GM12878 (cell line): ENCODE data around the gene ZBTB33. TPM values are rescaled to one million over a fixed set of nuclear protein-coding genes. Genes with fewer than 3 reads are reported as not detected.

Experiments
- ATAC-seq: fragments of 200-7000 bp; cut with Tn5 transposase; 3 replicates; pipeline ENCODE4 v1.9.1; 2020; ENCODE audit warnings: mild to moderate bottlenecking, moderate library complexity
- BruUV-seq: library from RNA; stranded (reverse); fragments of 400-500 nt; replicated peaks from 2 replicates; lab custom pipeline; 2021; lab: Mats Ljungman, UMichigan
- CTCF ChIA-PET: fragments of 300-600 bp; sonication (Branson Sonifier 250); formaldehyde crosslinking; extraction: SDS; loops from one replicate; lab custom pipeline; 2021; ENCODE audit warnings: inconsistent platforms; lab: Yijun Ruan, JAX
- POLR2A ChIA-PET: fragments of 350-600 bp; formaldehyde crosslinking; extraction: SDS; loops from one replicate; lab custom pipeline; 2021; ENCODE audit warnings: inconsistent platforms; lab: Charles Lee
- RAD21 ChIA-PET: fragments of 300-600 bp; sonication (Branson Sonifier 250); formaldehyde crosslinking; loops from one replicate; lab custom pipeline; 2023; ENCODE audit warnings: antibody characterized with exemption; ENCODE audit not compliant: unreplicated experiment; lab: Charles Lee
- SMC1A ChIA-PET: fragments of 300-600 bp; sonication (Branson Sonifier 250); formaldehyde crosslinking; loops from one replicate; lab custom pipeline; 2023; ENCODE audit not compliant: unreplicated experiment, uncharacterized antibody; lab: Charles Lee
- DNase-seq: peaks from one replicate; pipeline ENCODE4 v3.0.0-alpha.2; 2011; ENCODE audit warnings: low read depth, low spot score
- FAIRE-seq: peaks from 3 replicates; lab custom pipeline; 2011; peaks lifted over from hg19 to GRCh38; lab: Jason Lieb, UNC
- H2AFZ ChIP-seq: 2 replicates; pipeline ENCODE4 v1.6.0; 2011; ENCODE audit warnings: low read depth, low read length, control low read depth; ENCODE audit not compliant: control insufficient read depth
- H3K27ac ChIP-seq: 2 replicates; pipeline ENCODE4 v1.5.1; 2011; ENCODE audit warnings: control low read depth; ENCODE audit not compliant: control insufficient read depth, insufficient read depth
- H3K27me3 ChIP-seq, 2 experiments: replicated peaks in 1 of 2; 2 replicates each; pipeline versions ENCODE4 v1.6.0 to v1.6.1; 2011; ENCODE audit warnings: low read length in 1 of 2; ENCODE audit not compliant: control insufficient read depth in 2 of 2, insufficient read depth in 2 of 2
- H3K36me3 ChIP-seq, 2 experiments: 2 replicates each; pipeline ENCODE4 v1.5.1; 2011; ENCODE audit warnings: low read length in 1 of 2; ENCODE audit not compliant: control insufficient read depth in 2 of 2, insufficient read depth in 2 of 2
- H3K4me1 ChIP-seq: 2 replicates; pipeline ENCODE4 v1.6.1; 2011; ENCODE audit warnings: mild to moderate bottlenecking, low read length, moderate library complexity, mixed read lengths; ENCODE audit not compliant: control insufficient read depth, insufficient read depth
- H3K4me2 ChIP-seq: 2 replicates; pipeline ENCODE4 v1.6.0; 2011; ENCODE audit warnings: control low read depth; ENCODE audit not compliant: control insufficient read depth, insufficient read depth
- H3K4me3 ChIP-seq: fragments of 200-600 bp; sonication (generic); 2 replicates; pipeline ENCODE4 v1.5.1; 2016
- H3K79me2 ChIP-seq: 2 replicates; pipeline ENCODE4 v1.6.0; 2011; ENCODE audit warnings: low read length; ENCODE audit not compliant: control insufficient read depth, insufficient read depth
- H3K9ac ChIP-seq: 2 replicates; pipeline ENCODE4 v1.8.0; 2011; ENCODE audit warnings: low read length, control low read depth, mixed read lengths; ENCODE audit not compliant: control insufficient read depth, insufficient read depth
- H3K9me3 ChIP-seq: replicated peaks from 3 replicates; pipeline ENCODE4 v1.5.1; 2011; ENCODE audit warnings: mild to moderate bottlenecking, low read length; ENCODE audit not compliant: control insufficient read depth, insufficient read depth
- H4K20me1 ChIP-seq: 2 replicates; pipeline ENCODE4 v1.6.0; 2011; ENCODE audit not compliant: control insufficient read depth, insufficient read depth
- BHLHE40 ChIP-seq, 2 experiments: fragments of 450-650 bp in 1 of 2; IDR thresholded peaks; 2 replicates each; pipeline ENCODE4 v1.6.1; 2011 to 2017; ENCODE audit warnings: low read depth in 2 of 2, borderline replicate concordance in 1 of 2, improper control_type of control experiment in 1 of 2, low read length in 1 of 2, mild to moderate bottlenecking in 1 of 2
- CBX5 ChIP-seq: sonication (generic); IDR thresholded peaks from 2 replicates; pipeline ENCODE4 v1.6.1; 2016; ENCODE audit warnings: low read depth, moderate library complexity, mild to moderate bottlenecking, inconsistent platforms
- EP300 ChIP-seq, 2 experiments: fragments of 150-350 bp in 1 of 2; IDR thresholded peaks; 2 replicates each; pipeline ENCODE4 v1.6.1; 2011 to 2012; ENCODE audit warnings: low read depth in 2 of 2, low read length in 2 of 2, borderline replicate concordance in 1 of 2, improper control_type of control experiment in 1 of 2, inconsistent platforms in 1 of 2; ENCODE audit not compliant: control insufficient read depth in 1 of 2
- IKZF2 ChIP-seq, 2 experiments: fragments of 450-650 bp; IDR thresholded peaks; 2 replicates each; pipeline ENCODE4 v1.6.1; 2017; ENCODE audit warnings: mild to moderate bottlenecking in 2 of 2, moderate library complexity in 2 of 2
- IRF4 ChIP-seq: IDR thresholded peaks from 2 replicates; pipeline ENCODE4 v1.6.1; 2011; ENCODE audit warnings: low read depth, low read length
- KDM1A ChIP-seq: fragments of 200-600 bp; sonication (generic); IDR thresholded peaks from 2 replicates; pipeline ENCODE4 v1.6.1; 2016; ENCODE audit warnings: borderline replicate concordance
- MYB ChIP-seq: fragments of 150-350 bp; IDR thresholded peaks from 2 replicates; pipeline ENCODE4 v1.6.1; 2014; ENCODE audit warnings: mild to moderate bottlenecking, low read depth, low read length, borderline replicate concordance
- NFYA ChIP-seq: IDR thresholded peaks from 2 replicates; pipeline ENCODE4 v1.6.1; 2011; ENCODE audit warnings: low read depth, mild to moderate bottlenecking, low read length, improper control_type of control experiment, borderline replicate concordance
- NFYB ChIP-seq: IDR thresholded peaks from 2 replicates; pipeline ENCODE4 v1.6.1; 2011; ENCODE audit warnings: low read depth, mild to moderate bottlenecking, low read length, improper control_type of control experiment, moderate library complexity; ENCODE audit not compliant: insufficient read depth
- PAX5 ChIP-seq: IDR thresholded peaks from 2 replicates; pipeline ENCODE4 v1.6.1; 2011; ENCODE audit warnings: low read depth, low read length, borderline replicate concordance
- SIN3A ChIP-seq: IDR thresholded peaks from 2 replicates; pipeline ENCODE4 v1.6.1; 2012; ENCODE audit warnings: low read depth, low read length, improper control_type of control experiment
- SMARCA5 ChIP-seq: fragments of 450-650 bp; IDR thresholded peaks from 2 replicates; pipeline ENCODE4 v1.6.1; 2017; ENCODE audit warnings: mild to moderate bottlenecking
- SP1 ChIP-seq: IDR thresholded peaks from one replicate; pipeline ENCODE4 v1.6.1; 2011; ENCODE audit warnings: low read depth, low read length
- SUPT20H ChIP-seq: IDR thresholded peaks from 2 replicates; pipeline ENCODE4 v1.6.1; 2011; ENCODE audit warnings: low read depth, mild to moderate bottlenecking, low read length, moderate library complexity, borderline replicate concordance; ENCODE audit not compliant: control insufficient read depth
- WGBS: methylation state at CpG from one replicate; pipeline ENCODE4 v1.1.6; 2016; ENCODE audit warnings: low lambda C conversion rate; ENCODE audit not compliant: insufficient replicate concordance, insufficient coverage; ENCODE audit errors: missing lambda C conversion rate; 5-methylcytosine and 5-hydroxymethylcytosine counted together
- in situ Hi-C: fragments of 300-500 bp; cut with MboI; formaldehyde crosslinking; loops from 9 replicates; pipeline ENCODE4 v1.14.3; 2018; ENCODE audit warnings: mixed read lengths
- intact Hi-C: fragments of 100-400 bp; cut with micrococcal nuclease; formaldehyde crosslinking; loops from one replicate; pipeline ENCODE4 v1.14.2; 2022; ENCODE audit not compliant: unreplicated experiment
- polyA plus RNA-seq, 11 experiments: library from polyadenylated mRNA; depleted of rRNA in 4 of 11; unstranded in 6 of 11; stranded (reverse) in 5 of 11; fragments of >200 nt; fragmentation: Nextera tagmentation in 4 of 11; fragmentation: Illumina TruSeq in 1 of 11; extraction: Ambion mirVana in 4 of 11; extraction: Trizol in 1 of 11; gene quantifications; 1 replicate in 1 of 11; 2 replicates in 10 of 11; pipeline versions ENCODE4 v1.2.1 to v1.2.3, GENCODE V29; 2011 to 2016; ENCODE audit warnings: inconsistent platforms in 2 of 11, missing spikeins in 2 of 11, low read depth in 1 of 11
- total RNA-seq, 4 experiments: library from RNA; depleted of rRNA in 3 of 4; stranded (reverse); fragments of >200 nt in 3 of 4; fragmentation: Illumina TruSeq in 1 of 4; extraction: Trizol in 1 of 4; gene quantifications; 2 replicates each; pipeline versions ENCODE4 v1.2.1 to v1.2.3, GENCODE V29; 2013 to 2021
- TF ChIP-seq, protein P1 (sequence below): fragments of 450-650 bp; IDR thresholded peaks from 2 replicates; pipeline ENCODE4 v1.6.1; 2016; ENCODE audit warnings: mild to moderate bottlenecking, moderate library complexity, borderline replicate concordance
- TF ChIP-seq, protein P2 (sequence below): IDR thresholded peaks from 2 replicates; pipeline ENCODE4 v1.6.1; 2012; ENCODE audit warnings: low read depth, low read length, improper control_type of control experiment
- TF ChIP-seq, protein P3 (sequence below): fragments of 150-350 bp; IDR thresholded peaks from 2 replicates; pipeline ENCODE4 v1.6.1; 2014; ENCODE audit warnings: mild to moderate bottlenecking, low read depth, low read length

The ZBTB33 gene
- total and polyA plus RNA-seq, 10 of the 15 experiments (the other 5 are each of a cell fraction or from before 2014, with no cell fraction given) = 5.2 to 26.3 (median 18.3) TPM

DNA sequence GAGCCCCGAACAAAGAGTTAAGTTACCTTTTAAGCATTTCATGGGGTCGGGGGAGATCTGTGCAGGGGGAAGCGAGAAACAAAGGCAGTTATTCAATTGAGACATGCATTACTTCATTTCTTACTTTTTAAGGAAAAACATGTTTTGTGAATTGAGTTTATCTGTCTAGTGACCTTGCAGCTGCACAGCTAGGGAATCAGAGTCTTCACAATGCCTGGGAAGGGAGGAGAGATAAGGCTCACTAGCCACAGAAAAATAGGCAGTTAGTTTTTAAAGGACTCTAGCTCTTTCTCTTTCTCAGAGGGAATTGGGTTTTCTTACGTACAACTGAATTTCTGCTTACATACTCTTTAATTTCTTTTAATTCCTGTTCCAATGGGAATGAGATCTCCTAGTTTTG lies 26.2 kb upstream of the ZBTB33 start:
- in situ Hi-C loops = loop anchor here (25.0 kb wide), 1 partner anchor 112 kb away; the partner anchor contains the start of gene RHOXF1
- TF ChIP-seq SUPT20H (no peak), BHLHE40 (IDR thresholded peaks at IDR 0.05; ENCODE audit: borderline replicate concordance in 1 of 2, low read depth in 2 of 2, low read length in 1 of 2) (no peak), MYB (no peak), SP1 (no peak), SMARCA5 (no peak), IKZF2 (IDR thresholded peaks at IDR 0.05) (no peak), IRF4 (no peak), EP300 (IDR thresholded peaks at IDR 0.05; ENCODE audit: borderline replicate concordance in 1 of 2, control insufficient read depth in 1 of 2, low read depth in 2 of 2, low read length in 2 of 2) (no peak), CBX5 (no peak), NFYB (no peak), NFYA (no peak), PAX5 (no peak), KDM1A (no peak), SIN3A (no peak)
- TF ChIP-seq, protein P1, sequence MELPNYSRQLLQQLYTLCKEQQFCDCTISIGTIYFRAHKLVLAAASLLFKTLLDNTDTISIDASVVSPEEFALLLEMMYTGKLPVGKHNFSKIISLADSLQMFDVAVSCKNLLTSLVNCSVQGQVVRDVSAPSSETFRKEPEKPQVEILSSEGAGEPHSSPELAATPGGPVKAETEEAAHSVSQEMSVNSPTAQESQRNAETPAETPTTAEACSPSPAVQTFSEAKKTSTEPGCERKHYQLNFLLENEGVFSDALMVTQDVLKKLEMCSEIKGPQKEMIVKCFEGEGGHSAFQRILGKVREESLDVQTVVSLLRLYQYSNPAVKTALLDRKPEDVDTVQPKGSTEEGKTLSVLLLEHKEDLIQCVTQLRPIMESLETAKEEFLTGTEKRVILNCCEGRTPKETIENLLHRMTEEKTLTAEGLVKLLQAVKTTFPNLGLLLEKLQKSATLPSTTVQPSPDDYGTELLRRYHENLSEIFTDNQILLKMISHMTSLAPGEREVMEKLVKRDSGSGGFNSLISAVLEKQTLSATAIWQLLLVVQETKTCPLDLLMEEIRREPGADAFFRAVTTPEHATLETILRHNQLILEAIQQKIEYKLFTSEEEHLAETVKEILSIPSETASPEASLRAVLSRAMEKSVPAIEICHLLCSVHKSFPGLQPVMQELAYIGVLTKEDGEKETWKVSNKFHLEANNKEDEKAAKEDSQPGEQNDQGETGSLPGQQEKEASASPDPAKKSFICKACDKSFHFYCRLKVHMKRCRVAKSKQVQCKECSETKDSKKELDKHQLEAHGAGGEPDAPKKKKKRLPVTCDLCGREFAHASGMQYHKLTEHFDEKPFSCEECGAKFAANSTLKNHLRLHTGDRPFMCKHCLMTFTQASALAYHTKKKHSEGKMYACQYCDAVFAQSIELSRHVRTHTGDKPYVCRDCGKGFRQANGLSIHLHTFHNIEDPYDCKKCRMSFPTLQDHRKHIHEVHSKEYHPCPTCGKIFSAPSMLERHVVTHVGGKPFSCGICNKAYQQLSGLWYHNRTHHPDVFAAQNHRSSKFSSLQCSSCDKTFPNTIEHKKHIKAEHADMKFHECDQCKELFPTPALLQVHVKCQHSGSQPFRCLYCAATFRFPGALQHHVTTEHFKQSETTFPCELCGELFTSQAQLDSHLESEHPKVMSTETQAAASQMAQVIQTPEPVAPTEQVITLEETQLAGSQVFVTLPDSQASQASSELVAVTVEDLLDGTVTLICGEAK = no peak
- TF ChIP-seq, protein P2, sequence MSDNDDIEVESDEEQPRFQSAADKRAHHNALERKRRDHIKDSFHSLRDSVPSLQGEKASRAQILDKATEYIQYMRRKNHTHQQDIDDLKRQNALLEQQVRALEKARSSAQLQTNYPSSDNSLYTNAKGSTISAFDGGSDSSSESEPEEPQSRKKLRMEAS = no peak
- TF ChIP-seq, protein P3, sequence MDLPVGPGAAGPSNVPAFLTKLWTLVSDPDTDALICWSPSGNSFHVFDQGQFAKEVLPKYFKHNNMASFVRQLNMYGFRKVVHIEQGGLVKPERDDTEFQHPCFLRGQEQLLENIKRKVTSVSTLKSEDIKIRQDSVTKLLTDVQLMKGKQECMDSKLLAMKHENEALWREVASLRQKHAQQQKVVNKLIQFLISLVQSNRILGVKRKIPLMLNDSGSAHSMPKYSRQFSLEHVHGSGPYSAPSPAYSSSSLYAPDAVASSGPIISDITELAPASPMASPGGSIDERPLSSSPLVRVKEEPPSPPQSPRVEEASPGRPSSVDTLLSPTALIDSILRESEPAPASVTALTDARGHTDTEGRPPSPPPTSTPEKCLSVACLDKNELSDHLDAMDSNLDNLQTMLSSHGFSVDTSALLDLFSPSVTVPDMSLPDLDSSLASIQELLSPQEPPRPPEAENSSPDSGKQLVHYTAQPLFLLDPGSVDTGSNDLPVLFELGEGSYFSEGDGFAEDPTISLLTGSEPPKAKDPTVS = no peak
- DNase-seq (no peak), FAIRE-seq (no peak), ATAC-seq (no peak)
- no peak overlapping the region for H3K4me3 ChIP-seq
- no peaks in the 10 kb centered on the region for H3K9me3 ChIP-seq
- no peaks in the 10 kb centered on the region for H3K36me3 ChIP-seq
- no peaks in the 10 kb centered on the region for H3K27me3 ChIP-seq
- POLR2A ChIA-PET = no interaction called here
- intact Hi-C loops = no loop called here
- CTCF ChIA-PET = interaction anchor here (1.4 kb wide), 1 partner anchor 12 kb away, joined by 7 read pairs; no protein-coding TSS in a partner anchor
- SMC1A ChIA-PET = interaction anchor here (2.2 kb wide), 1 partner anchor 10 kb away, joined by 7 read pairs; no protein-coding TSS in a partner anchor
- H3K79me2 ChIP-seq = no peaks in the 10 kb centered on the region
- BruUV-seq = no TSS peak
- no peaks in the 10 kb centered on the region for H3K4me1 ChIP-seq
- no peaks in the 10 kb centered on the region for H4K20me1 ChIP-seq
- RAD21 ChIA-PET = no interaction called here
- H3K27ac ChIP-seq = no peak overlapping the region
- no peak overlapping the region for H3K9ac ChIP-seq
- H3K4me2 ChIP-seq = no peak overlapping the region
- WGBS = 58% methylated on average over 4 of the region's 4 CpGs
- no peak overlapping the region for H2AFZ ChIP-seq
